B cell (primary cell): Measurements from ENCODE around the gene NHLRC3.

ENCODE experiments used
- CTCF ChIP-seq: fragments of 200-600 bp; IDR thresholded peaks from one replicate; pipeline ENCODE4 v1.8.0; 2022; ENCODE audit warnings: antibody characterized with exemption, mild to moderate bottlenecking
- EZH2 ChIP-seq: IDR thresholded peaks from 2 replicates; pipeline ENCODE4 v1.6.1; 2012; ENCODE audit warnings: borderline replicate concordance, low read depth, mild to moderate bottlenecking, moderate library complexity, low read length; ENCODE audit not compliant: insufficient read depth, poor library complexity, severe bottlenecking

DNA sequence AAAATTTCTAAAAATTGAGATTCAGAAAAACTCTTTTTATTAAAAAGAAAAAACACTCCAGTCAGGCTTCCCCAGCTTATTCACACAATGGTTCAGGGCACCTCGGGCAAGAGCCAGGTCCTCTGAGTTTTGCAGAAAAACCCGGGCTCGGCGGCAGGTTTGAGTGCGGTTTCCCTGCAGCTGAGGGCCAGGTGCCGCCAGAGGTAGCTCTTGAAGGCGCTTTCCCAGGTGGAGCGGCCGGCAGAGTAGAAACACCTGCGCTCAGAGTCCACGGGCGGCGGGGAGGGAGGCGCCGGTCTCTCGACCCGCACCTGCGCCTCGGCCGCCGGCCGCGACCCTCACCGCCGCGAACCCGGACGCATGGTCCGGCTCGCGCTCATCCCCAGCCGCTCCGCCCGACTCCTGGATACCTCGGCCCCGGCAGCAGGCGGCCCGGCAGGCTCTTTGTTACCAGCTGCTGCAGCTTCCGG is 811 bp upstream of the NHLRC3 start:
- no peak for TF ChIP-seq CTCF
- TF ChIP-seq EZH2: no peak
